ENCODE data around the gene TMEM150B. TPM values are rescaled to one million over a fixed set of nuclear protein-coding genes. Genes with fewer than 3 reads are reported as not detected.

Gene TMEM150B
- 1 to 10 TPM; 1.1 to 5.6 (median 2.2) TPM for total RNA-seq
- long read RNA-seq: 0 reads

GRCh38 chr19:55325172-55325571, at the start of gene TMEM150B:
Gene TMEM150B, minus strand, starts transcription at chr19:55325341. Its CDS starts 4,305 bp downstream, at chr19:55321036.
- TF ChIP-seq CTCF (IDR thresholded peaks at IDR 0.05): no peak
- TF ChIP-seq POLR2A (IDR thresholded peaks at IDR 0.05): no peak

GRCh38 chr19:55373993-55374757, 49.0 kb upstream of the TMEM150B start:
- WGBS (ENCODE audit: insufficient coverage, low coverage, low lambda C conversion rate, missing lambda C conversion rate): 30% methylated on average over 8 of the region's 31 CpGs
- no peak overlapping the region for H3K27ac ChIP-seq
- H3K27me3 ChIP-seq: peaks cover 0 to 23% of the 10 kb centered on the region in 2 donors
- DNase-seq (peak in 1 of 3 donors; percentile 17), ATAC-seq (peak in 1 of 4 donors; percentile 4)
- no peaks in the 10 kb centered on the region for H3K4me1 ChIP-seq
- intact Hi-C loops (cut with DNase I): loop anchor here in 1 of 2 donors (10.0 kb wide), 1 partner anchor 79 kb away; no protein-coding TSS in a partner anchor
- H3K4me3 ChIP-seq: no peak overlapping the region
- H3K9me3 ChIP-seq: no peaks in the 10 kb centered on the region
- no peaks in the 10 kb centered on the region for H3K36me3 ChIP-seq
- TF ChIP-seq POLR2A (IDR thresholded peaks at IDR 0.05): no peak
- no peak for TF ChIP-seq CTCF (IDR thresholded peaks at IDR 0.05)

More at GRCh38 chr19:55325172-55325571, at the start of gene TMEM150B:
- Histone ChIP-seq H3K4me1 (no peaks in the 10 kb centered on the region), H3K27me3 (no peaks in the 10 kb centered on the region), H3K36me3 (no peaks in the 10 kb centered on the region), H3K27ac (peak within 1 kb of the TSS in 2 of 3 donors; percentile 28 to 55), H3K4me3 (no peak within 1 kb of the TSS), H3K9me3 (no peaks in the 10 kb centered on the region)
- intact Hi-C loops (cut with DNase I): no loop called here
- no peak for DNase-seq
- peak; percentile 37 to 64 (median 44) for ATAC-seq
- WGBS (ENCODE audit: insufficient coverage, low coverage, low lambda C conversion rate, missing lambda C conversion rate): 79% methylated on average over 10 of the region's 14 CpGs

GRCh38 chr19:55373306-55373992, 48.3 kb upstream of the TMEM150B start:
- peaks cover 0 to 23% of the 10 kb centered on the region in 2 donors for H3K27me3 ChIP-seq
- intact Hi-C loops (cut with DNase I): loop anchor here in 1 of 2 donors (10.0 kb wide), 1 partner anchor 79 kb away; no protein-coding TSS in a partner anchor
- ATAC-seq (no peak), DNase-seq (no peak)
- H3K4me3 ChIP-seq: no peak overlapping the region
- TF ChIP-seq POLR2A (IDR thresholded peaks at IDR 0.05) (no peak), CTCF (IDR thresholded peaks at IDR 0.05) (no peak)
- no peaks in the 10 kb centered on the region for H3K4me1 ChIP-seq
- no peaks in the 10 kb centered on the region for H3K9me3 ChIP-seq
- H3K27ac ChIP-seq: no peak overlapping the region
- no peaks in the 10 kb centered on the region for H3K36me3 ChIP-seq
- 50% methylated on average over 7 of the region's 9 CpGs for WGBS (ENCODE audit: insufficient coverage, low coverage, low lambda C conversion rate, missing lambda C conversion rate)

GRCh38 chr19:55372316-55373081, 47.4 kb upstream of the TMEM150B start:
- peak in 1 of 4 donors; percentile 3 for ATAC-seq
- Histone ChIP-seq H3K27ac (no peak overlapping the region), H3K9me3 (no peaks in the 10 kb centered on the region), H3K4me3 (no peak overlapping the region), H3K36me3 (no peaks in the 10 kb centered on the region), H3K4me1 (no peaks in the 10 kb centered on the region), H3K27me3 (peaks cover 0 to 23% of the 10 kb centered on the region in 2 donors)
- TF ChIP-seq POLR2A (IDR thresholded peaks at IDR 0.05) (no peak), CTCF (IDR thresholded peaks at IDR 0.05) (no peak)
- WGBS (ENCODE audit: insufficient coverage, low coverage, low lambda C conversion rate, missing lambda C conversion rate): 33% methylated on average over 11 of the region's 24 CpGs
- DNase-seq: peak in 1 of 3 donors; percentile 19
- intact Hi-C loops (cut with DNase I): loop anchor here in 1 of 2 donors (10.0 kb wide), 1 partner anchor 78 kb away; no protein-coding TSS in a partner anchor
